Suprapubic skin (tissue), 4 donors: Measurements from ENCODE around the gene DAD1. TPM values are rescaled to one million over a fixed set of nuclear protein-coding genes. Genes with fewer than 3 reads are reported as not detected.

Experiments
- DNase-seq, 2 donors: peaks; one replicate each; pipeline ENCODE4 v3.0.0-alpha.2; 2019; ENCODE audit warnings: low spot score in 2 of 2
- H3K27ac ChIP-seq: fragments of 200-600 bp; sonication (generic); one replicate; pipeline ENCODE4 v1.5.1; 2019
- H3K27me3 ChIP-seq: fragments of 200-600 bp; sonication (generic); one replicate; pipeline ENCODE4 v1.5.1; 2019
- H3K36me3 ChIP-seq: fragments of 200-600 bp; sonication (generic); one replicate; pipeline ENCODE4 v1.5.1; 2019
- H3K4me1 ChIP-seq: fragments of 200-600 bp; sonication (generic); one replicate; pipeline ENCODE4 v1.5.1; 2019
- H3K4me3 ChIP-seq: fragments of 200-600 bp; sonication (generic); one replicate; pipeline ENCODE4 v1.5.1; 2019; ENCODE audit warnings: mild to moderate bottlenecking
- H3K9me3 ChIP-seq: fragments of 200-600 bp; sonication (generic); one replicate; pipeline ENCODE4 v1.5.1; 2019
- EP300 ChIP-seq: sonication (generic); formaldehyde crosslinking; IDR thresholded peaks from one replicate; pipeline ENCODE4 v1.6.1; 2017; ENCODE audit warnings: antibody characterized with exemption
- POLR2A ChIP-seq, 2 donors: fragments of 450-650 bp; IDR thresholded peaks; one replicate each; pipeline ENCODE4 v1.6.1; 2017; ENCODE audit warnings: antibody characterized with exemption in 2 of 2, mild to moderate bottlenecking in 2 of 2, moderate library complexity in 2 of 2
- POLR2AphosphoS5 ChIP-seq, 3 donors: sonication (generic); formaldehyde crosslinking; IDR thresholded peaks; one replicate each; pipeline ENCODE4 v1.6.1; 2017; ENCODE audit warnings: antibody characterized with exemption in 3 of 3
- WGBS: methylation state at CpG from one replicate; pipeline ENCODE4 v1.1.5; 2018; 5-methylcytosine and 5-hydroxymethylcytosine counted together
- total RNA-seq, 4 donors: library from RNA; depleted of rRNA; stranded (reverse); fragments of >200 nt; gene quantifications; one replicate each; pipeline ENCODE4 v1.1.0, GENCODE V29; 2016
- TF ChIP-seq, protein P1 (sequence below), 2 donors: fragments of 200-600 bp in 1 of 2; fragments of 450-650 bp in 1 of 2; sonication (generic) in 1 of 2; IDR thresholded peaks; one replicate each; pipeline ENCODE4 v1.5.1; 2016 to 2019; ENCODE audit warnings: antibody characterized with exemption in 2 of 2, mild to moderate bottlenecking in 1 of 2, moderate library complexity in 1 of 2

The DAD1 gene
- total RNA-seq, 4 donors from 2014 or later: 110 to 212 (median 187) TPM

DNA sequence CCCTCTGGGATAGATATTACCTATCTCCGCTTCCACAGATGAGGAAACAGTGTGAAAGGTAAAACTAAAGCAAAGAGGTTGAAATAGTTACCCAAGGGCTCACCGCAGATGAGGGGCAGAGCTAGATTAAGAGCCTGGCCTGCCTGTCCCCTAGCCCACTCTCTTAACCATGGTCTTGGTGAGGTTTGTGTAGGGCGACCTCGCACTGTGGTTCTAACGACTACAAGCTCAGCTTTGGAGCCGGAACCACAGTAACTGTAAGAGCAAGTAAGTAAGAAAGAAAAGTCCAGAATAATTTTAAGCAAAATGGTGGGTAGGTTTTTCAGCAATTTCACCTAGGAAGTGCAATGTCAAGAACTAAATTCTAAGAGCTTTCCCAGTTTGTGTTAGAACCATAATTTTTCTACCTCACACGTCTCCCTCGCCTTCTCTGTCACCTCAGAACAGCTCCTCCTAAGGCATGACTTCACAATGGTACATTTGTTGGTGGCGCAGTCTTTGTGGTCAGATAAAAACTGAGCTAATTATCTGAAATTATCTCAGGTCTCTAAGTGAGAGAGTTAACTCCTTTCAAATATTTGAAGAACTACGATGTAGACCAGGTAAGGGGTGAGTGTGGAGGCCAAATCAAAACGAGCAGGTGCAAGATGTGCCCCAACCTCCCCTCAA is 64.8 kb downstream of the DAD1 start:
- Histone ChIP-seq H3K4me1 (peaks cover 51% of the 10 kb centered on the region), H3K4me3 (no peak overlapping the region), H3K9me3 (no peaks in the 10 kb centered on the region), H3K36me3 (no peaks in the 10 kb centered on the region), H3K27me3 (no peaks in the 10 kb centered on the region), H3K27ac (no peak overlapping the region)
- DNase-seq: no peak
- WGBS: 85% methylated on average over 11 of the region's 11 CpGs
- TF ChIP-seq POLR2AphosphoS5 (IDR thresholded peaks at IDR 0.05) (no peak), POLR2A (IDR thresholded peaks at IDR 0.05) (no peak)
- TF ChIP-seq, protein P1, sequence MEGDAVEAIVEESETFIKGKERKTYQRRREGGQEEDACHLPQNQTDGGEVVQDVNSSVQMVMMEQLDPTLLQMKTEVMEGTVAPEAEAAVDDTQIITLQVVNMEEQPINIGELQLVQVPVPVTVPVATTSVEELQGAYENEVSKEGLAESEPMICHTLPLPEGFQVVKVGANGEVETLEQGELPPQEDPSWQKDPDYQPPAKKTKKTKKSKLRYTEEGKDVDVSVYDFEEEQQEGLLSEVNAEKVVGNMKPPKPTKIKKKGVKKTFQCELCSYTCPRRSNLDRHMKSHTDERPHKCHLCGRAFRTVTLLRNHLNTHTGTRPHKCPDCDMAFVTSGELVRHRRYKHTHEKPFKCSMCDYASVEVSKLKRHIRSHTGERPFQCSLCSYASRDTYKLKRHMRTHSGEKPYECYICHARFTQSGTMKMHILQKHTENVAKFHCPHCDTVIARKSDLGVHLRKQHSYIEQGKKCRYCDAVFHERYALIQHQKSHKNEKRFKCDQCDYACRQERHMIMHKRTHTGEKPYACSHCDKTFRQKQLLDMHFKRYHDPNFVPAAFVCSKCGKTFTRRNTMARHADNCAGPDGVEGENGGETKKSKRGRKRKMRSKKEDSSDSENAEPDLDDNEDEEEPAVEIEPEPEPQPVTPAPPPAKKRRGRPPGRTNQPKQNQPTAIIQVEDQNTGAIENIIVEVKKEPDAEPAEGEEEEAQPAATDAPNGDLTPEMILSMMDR (IDR thresholded peaks at IDR 0.05): no peak

DNA sequence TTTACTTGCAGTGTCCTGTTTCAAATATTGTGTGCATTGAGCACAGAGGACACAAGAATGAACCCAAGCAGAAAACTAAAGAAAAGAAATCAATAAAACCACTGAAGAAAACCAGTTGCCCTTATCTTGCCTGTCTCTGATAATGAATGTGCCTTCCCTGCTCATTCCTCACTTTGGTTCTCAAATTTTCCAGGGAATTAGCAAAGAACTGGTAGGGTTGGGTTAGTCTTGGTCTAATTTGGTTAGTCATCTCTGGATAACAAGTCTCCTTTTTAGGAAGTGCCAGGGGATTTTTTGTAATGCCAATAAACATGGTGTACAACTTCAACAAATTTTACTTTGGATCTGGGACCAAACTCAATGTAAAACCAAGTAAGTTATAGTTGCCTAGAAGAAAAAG is 65.7 kb downstream of the DAD1 start:
- no peaks in the 10 kb centered on the region for H3K9me3 ChIP-seq
- no peak overlapping the region for H3K4me3 ChIP-seq
- H3K4me1 ChIP-seq: peaks cover 57% of the 10 kb centered on the region
- no peaks in the 10 kb centered on the region for H3K36me3 ChIP-seq
- no peaks in the 10 kb centered on the region for H3K27me3 ChIP-seq
- H3K27ac ChIP-seq: no peak overlapping the region
- DNase-seq: no peak
- TF ChIP-seq EP300 (no peak), POLR2A (IDR thresholded peaks at IDR 0.05) (no peak), POLR2AphosphoS5 (IDR thresholded peaks at IDR 0.05) (no peak)
- TF ChIP-seq, protein P1 (IDR thresholded peaks at IDR 0.05): no peak

DNA sequence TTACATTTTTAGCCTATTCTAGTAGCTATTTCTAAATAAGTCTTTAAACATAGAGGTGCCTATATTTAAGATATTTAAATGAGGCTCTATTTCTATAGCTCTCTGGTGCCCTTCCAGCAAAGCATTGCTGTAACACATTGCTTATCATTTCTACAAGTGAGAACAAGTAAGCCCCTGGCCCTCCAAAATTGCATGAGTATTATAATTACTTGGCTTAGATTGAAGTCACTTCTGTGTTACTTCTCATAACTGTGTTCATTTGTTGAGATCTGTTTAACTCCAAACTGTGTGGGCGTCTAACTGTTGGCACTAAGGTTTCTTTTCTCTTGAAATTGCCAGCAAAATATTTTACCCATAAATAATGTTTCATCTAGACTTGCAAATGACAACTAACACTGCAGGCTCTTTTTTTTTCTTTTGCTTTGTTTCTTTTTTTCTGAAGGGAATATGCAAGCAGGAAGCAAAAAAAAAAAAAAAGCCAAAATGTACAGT is 66.5 kb downstream of the DAD1 start:
- 36% methylated on average over 1 of the region's 1 CpG for WGBS
- Histone ChIP-seq H3K4me1 (peaks cover 65% of the 10 kb centered on the region), H3K9me3 (no peaks in the 10 kb centered on the region)

DNA sequence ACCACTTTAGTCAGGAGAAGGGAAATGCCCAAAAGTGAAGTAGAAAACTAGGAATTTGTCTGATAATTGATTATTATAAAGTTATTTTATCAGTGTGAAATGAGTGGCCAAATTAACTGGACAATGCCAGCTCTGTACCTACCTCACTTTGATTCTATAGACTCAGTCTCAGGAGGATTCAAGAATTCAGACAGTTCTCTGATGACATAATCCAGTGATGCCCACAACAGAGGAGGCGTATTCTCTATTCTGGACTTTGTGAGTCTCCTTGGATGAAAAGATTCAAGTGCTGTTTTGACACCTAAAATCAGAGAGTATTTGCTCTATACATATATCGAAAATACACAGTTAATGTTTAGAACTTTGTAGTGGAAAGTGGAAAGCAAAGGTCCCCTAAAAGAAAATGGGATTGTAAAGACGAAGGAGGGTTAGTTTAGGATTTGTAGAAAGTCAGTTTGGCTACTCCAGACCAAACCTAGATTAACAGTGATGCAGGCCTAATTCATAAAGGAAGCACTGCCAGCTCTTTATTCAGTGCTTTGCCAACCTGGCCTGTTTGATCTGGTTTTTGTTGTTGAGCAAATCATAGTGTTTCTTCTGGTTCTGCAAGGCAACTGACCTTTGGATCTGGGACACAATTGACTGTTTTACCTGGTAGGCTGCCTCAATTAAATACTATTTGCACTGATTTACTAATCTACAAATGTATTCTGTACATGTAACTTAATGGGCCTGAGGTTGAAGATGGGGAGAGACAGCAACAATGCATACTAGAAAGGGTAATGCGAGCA is 67.4 kb downstream of the DAD1 start:
- H3K4me1 ChIP-seq: peaks cover 74% of the 10 kb centered on the region
- WGBS: 80% methylated on average over 4 of the region's 4 CpGs
- H3K9me3 ChIP-seq: no peaks in the 10 kb centered on the region
- no peak overlapping the region for H3K27ac ChIP-seq
- no peak overlapping the region for H3K4me3 ChIP-seq
- no peaks in the 10 kb centered on the region for H3K36me3 ChIP-seq
- TF ChIP-seq POLR2A (IDR thresholded peaks at IDR 0.05) (no peak), EP300 (no peak)
- TF ChIP-seq, protein P1 (IDR thresholded peaks at IDR 0.05): no peak
- H3K27me3 ChIP-seq: no peaks in the 10 kb centered on the region
- DNase-seq: no peak

More for the DNA sequence above, 66.5 kb downstream of the DAD1 start:
- Histone ChIP-seq H3K27me3 (no peaks in the 10 kb centered on the region), H3K27ac (no peak overlapping the region), H3K4me3 (no peak overlapping the region), H3K36me3 (no peaks in the 10 kb centered on the region)
- DNase-seq: no peak
- no peak for TF ChIP-seq POLR2A (IDR thresholded peaks at IDR 0.05)
- TF ChIP-seq, protein P1 (IDR thresholded peaks at IDR 0.05): no peak
- TF ChIP-seq EP300: no peak
- no peak for TF ChIP-seq POLR2AphosphoS5 (IDR thresholded peaks at IDR 0.05)

DNA sequence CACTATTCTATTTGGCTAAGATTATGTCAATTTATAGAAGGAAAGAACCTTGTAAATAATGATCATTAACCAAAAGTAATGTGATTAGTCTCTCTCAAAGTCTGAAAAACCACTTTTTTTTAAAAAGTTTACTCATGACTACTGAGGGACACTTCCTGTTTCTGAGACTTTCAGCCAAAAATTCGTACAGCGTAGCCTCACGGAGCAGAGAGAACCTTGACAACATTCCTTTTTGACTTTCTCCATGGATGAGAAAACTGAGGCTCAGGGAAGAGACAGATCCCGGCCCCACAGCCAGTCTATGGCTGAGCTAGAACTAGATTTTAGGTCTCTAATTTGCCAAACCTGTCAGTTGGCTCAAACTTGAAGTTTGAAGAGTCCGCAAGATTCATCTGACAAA is 68.2 kb downstream of the DAD1 start:
- Histone ChIP-seq H3K4me3 (no peak overlapping the region), H3K4me1 (peaks cover 82% of the 10 kb centered on the region), H3K27me3 (no peaks in the 10 kb centered on the region), H3K36me3 (no peaks in the 10 kb centered on the region), H3K27ac (no peak overlapping the region), H3K9me3 (no peaks in the 10 kb centered on the region)
- no peak for TF ChIP-seq EP300
- TF ChIP-seq POLR2A (IDR thresholded peaks at IDR 0.05): no peak
- TF ChIP-seq, protein P1 (IDR thresholded peaks at IDR 0.05): no peak
- TF ChIP-seq POLR2AphosphoS5 (IDR thresholded peaks at IDR 0.05): no peak
- DNase-seq: no peak
- 68% methylated on average over 5 of the region's 5 CpGs for WGBS
